Left lung (tissue), 10 donors: Measurements from ENCODE around the gene PRDM5. TPM values are rescaled to one million over a fixed set of nuclear protein-coding genes. Genes with fewer than 3 reads are reported as not detected.

Source experiments
- ATAC-seq: fragments of 200-7000 bp; cut with Tn5 transposase; one replicate; pipeline ENCODE4 v1.9.1; 2020; ENCODE audit warnings: moderate library complexity
- DNase-seq, 4 donors: peaks; one replicate each; pipeline ENCODE4 v3.0.0-alpha.2; 2013 to 2020
- H3K27ac ChIP-seq, 2 donors: fragments of 200-600 bp; sonication (generic) in 1 of 2; one replicate each; pipeline versions ENCODE4 v1.5.0 to v1.8.0; 2020 to 2021
- H3K27me3 ChIP-seq, 2 donors: fragments of 200-600 bp; sonication (generic) in 1 of 2; one replicate each; pipeline versions ENCODE4 v1.5.0 to v1.8.0; 2020 to 2021
- H3K36me3 ChIP-seq, 2 donors: fragments of 200-600 bp; sonication (generic) in 1 of 2; one replicate each; pipeline versions ENCODE4 v1.5.0 to v1.8.0; 2020 to 2021
- H3K4me1 ChIP-seq, 2 donors: fragments of 200-600 bp; one replicate each; pipeline ENCODE4 v1.8.0; 2021
- H3K4me3 ChIP-seq, 2 donors: fragments of 200-600 bp; sonication (generic) in 1 of 2; one replicate each; pipeline versions ENCODE4 v1.5.0 to v1.8.0; 2020 to 2021; ENCODE audit warnings: mild to moderate bottlenecking in 1 of 2
- H3K9me3 ChIP-seq, 2 donors: fragments of 200-600 bp; sonication (generic) in 1 of 2; one replicate each; pipeline versions ENCODE4 v1.5.0 to v1.8.0; 2020 to 2021
- CTCF ChIP-seq, 2 donors: fragments of 200-600 bp; sonication (generic) in 1 of 2; IDR thresholded peaks; one replicate each; pipeline versions ENCODE4 v1.5.0 to v1.8.0; 2021; ENCODE audit warnings: antibody characterized with exemption in 2 of 2
- intact Hi-C, 2 donors: fragments of 100-400 bp; cut with DNase I; formaldehyde crosslinking; loops; one replicate each; pipeline versions ENCODE4 v1.11.2 to v1.14.2; 2022
- polyA plus RNA-seq, 6 donors: library from polyadenylated mRNA; unstranded; fragments of 120-200 nt; gene quantifications; one replicate each; pipeline ENCODE4 v1.2.1, GENCODE V29; 2013; ENCODE audit not compliant: insufficient read length in 6 of 6
- total RNA-seq, 2 donors: library from RNA; stranded (reverse); fragmentation: NEBNext Ultra II Directional; extraction: Animal tissue kit (Norgen Biotek cat#: 25700); gene quantifications; one replicate each; pipeline ENCODE4 v1.2.1, GENCODE V29; 2021
- donor health status: DM: no; HTN: yes; CAD: no.
- donor health status: DM: no; HTN: no; CAD: no.

PRDM5 gene
- total and polyA plus RNA-seq, 8 donors = 12.1 to 35.1 (median 30.3) TPM

GRCh38 chr4:120844528-120844921 is 78.0 kb downstream of the PRDM5 start:
- ATAC-seq = peak; percentile 65
- H3K27ac ChIP-seq = peak overlapping the region in 1 of 2 donors; percentile 11
- intact Hi-C loops = no loop called here

GRCh38 chr4:120843849-120844527 is 78.5 kb downstream of the PRDM5 start:
- Histone ChIP-seq H3K27me3 (no peaks in the 10 kb centered on the region), H3K4me3 (no peak overlapping the region), H3K27ac (peak overlapping the region in 1 of 2 donors; percentile 11), H3K4me1 (peaks cover 6 to 10% of the 10 kb centered on the region in 2 donors), H3K36me3 (no peaks in the 10 kb centered on the region), H3K9me3 (no peaks in the 10 kb centered on the region)
- DNase-seq (peak in 2 of 4 donors; percentile 46 to 78), ATAC-seq (peak; percentile 88)
- peak; percentile 21 to 35 for TF ChIP-seq CTCF (IDR thresholded peaks at IDR 0.05)
- intact Hi-C loops = no loop called here

More at GRCh38 chr4:120844528-120844921, 78.0 kb downstream of the PRDM5 start:
- no peaks in the 10 kb centered on the region for H3K36me3 ChIP-seq
- H3K4me1 ChIP-seq = peaks cover 6 to 10% of the 10 kb centered on the region in 2 donors
- peak in 1 of 4 donors; percentile 40 for DNase-seq
- no peak overlapping the region for H3K4me3 ChIP-seq
- H3K27me3 ChIP-seq = no peaks in the 10 kb centered on the region
- no peaks in the 10 kb centered on the region for H3K9me3 ChIP-seq
- TF ChIP-seq CTCF (IDR thresholded peaks at IDR 0.05) = no peak

- DNase-seq (peak in 2 of 4 donors; percentile 41 to 59), ATAC-seq (peak; percentile 53)
- TF ChIP-seq CTCF (IDR thresholded peaks at IDR 0.05) = no peak
- no peak overlapping the region for H3K4me3 ChIP-seq
- H3K27ac ChIP-seq = no peak overlapping the region
- intact Hi-C loops = no loop called here
- H3K9me3 ChIP-seq = no peaks in the 10 kb centered on the region
- H3K36me3 ChIP-seq = no peaks in the 10 kb centered on the region
- H3K27me3 ChIP-seq = no peaks in the 10 kb centered on the region
- H3K4me1 ChIP-seq = peaks cover 6 to 10% of the 10 kb centered on the region in 2 donors
Measured at GRCh38 chr4:120842031-120842430, 80.5 kb downstream of the PRDM5 start.

DNA sequence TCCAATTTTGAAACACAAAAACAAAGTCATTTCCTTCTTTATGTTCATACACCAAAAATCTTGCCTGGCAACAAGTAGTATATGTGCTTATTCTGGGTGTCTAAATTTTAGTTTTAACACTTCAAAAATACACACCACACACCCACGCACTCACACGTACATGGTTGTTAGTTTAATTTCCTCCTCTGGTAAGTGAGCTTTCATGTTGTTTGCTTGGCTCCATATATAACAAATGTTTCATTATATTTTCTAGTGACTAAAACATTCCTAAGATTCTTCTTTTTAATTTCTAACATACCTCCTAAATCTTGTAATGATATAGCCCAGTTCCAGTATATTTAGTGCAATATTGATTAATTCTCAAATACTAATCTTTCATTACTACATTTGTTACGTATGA is 80.9 kb downstream of the PRDM5 start:
- TF ChIP-seq CTCF (IDR thresholded peaks at IDR 0.05) = no peak
- H3K36me3 ChIP-seq = no peaks in the 10 kb centered on the region
- H3K9me3 ChIP-seq = no peaks in the 10 kb centered on the region
- H3K27me3 ChIP-seq = no peaks in the 10 kb centered on the region
- intact Hi-C loops = no loop called here
- ATAC-seq = no peak
- no peak overlapping the region for H3K27ac ChIP-seq
- no peak overlapping the region for H3K4me3 ChIP-seq
- peaks cover 6 to 10% of the 10 kb centered on the region in 2 donors for H3K4me1 ChIP-seq
- DNase-seq = no peak

DNA sequence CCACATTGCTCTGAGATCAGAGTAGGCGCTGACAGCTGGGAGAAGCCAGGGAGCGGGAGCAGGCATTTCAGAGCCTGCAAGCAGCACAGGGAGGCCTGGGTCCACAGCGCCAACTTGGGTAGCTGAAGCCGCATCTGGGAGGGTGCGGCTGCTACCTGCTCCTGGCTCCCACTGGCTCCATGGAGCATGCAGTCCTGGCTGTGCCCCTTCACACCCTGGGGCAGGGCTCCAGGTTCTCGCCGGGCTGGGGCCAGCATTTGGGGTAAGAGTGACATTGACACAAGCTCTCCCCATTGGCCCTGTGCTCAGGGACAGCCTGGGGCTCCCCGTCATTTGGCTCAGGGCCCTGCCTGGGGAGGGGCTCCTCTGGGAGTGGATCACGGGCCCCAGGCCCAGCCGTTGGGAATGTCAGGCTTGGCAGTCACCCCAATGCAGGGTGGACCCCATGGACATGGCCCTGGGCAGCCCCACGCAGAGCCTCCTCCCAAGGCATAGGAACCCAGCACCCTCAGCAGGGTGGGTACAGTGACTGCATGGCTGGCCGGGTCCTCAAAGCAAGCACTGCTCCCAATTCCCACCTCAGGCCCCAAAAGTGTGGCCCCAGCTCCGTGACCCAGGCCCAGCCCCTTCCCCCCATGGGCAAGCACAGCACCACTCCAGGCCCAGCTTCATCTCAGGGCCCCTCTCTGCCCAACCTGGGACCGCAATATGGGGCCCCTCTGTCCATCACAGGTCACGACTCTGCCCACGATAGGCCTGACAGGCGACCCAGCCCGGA is 82.4 kb downstream of the PRDM5 start:
- TF ChIP-seq CTCF (IDR thresholded peaks at IDR 0.05) = no peak
- H3K9me3 ChIP-seq = no peaks in the 10 kb centered on the region
- DNase-seq (peak in 1 of 4 donors; percentile 65), ATAC-seq (no peak)
- peaks cover 6 to 8% of the 10 kb centered on the region in 2 donors for H3K4me1 ChIP-seq
- H3K4me3 ChIP-seq = no peak overlapping the region
- intact Hi-C loops = no loop called here
- H3K27ac ChIP-seq = no peak overlapping the region
- no peaks in the 10 kb centered on the region for H3K36me3 ChIP-seq
- no peaks in the 10 kb centered on the region for H3K27me3 ChIP-seq
